K562 (cell line): ENCODE data around the gene MCU.

Source experiments
- ARHGAP35 ChIP-seq: fragments of 450-650 bp; IDR thresholded peaks from 2 replicates; pipeline ENCODE4 v1.6.1; 2018; ENCODE audit not compliant: partially characterized antibody
- COPS2 ChIP-seq: fragments of 450-650 bp; conservative IDR thresholded peaks from 2 replicates; pipeline ENCODE4 v1.6.1; 2016; ENCODE audit warnings: mild to moderate bottlenecking, moderate library complexity
- CREB1 ChIP-seq, 2 experiments: sonication (generic) in 1 of 2; formaldehyde crosslinking in 1 of 2; IDR thresholded peaks; 2 replicates each; pipeline versions ENCODE4 v1.6.1 to v1.8.0; 2012 to 2022; ENCODE audit warnings: inconsistent platforms in 1 of 2, mild to moderate bottlenecking in 1 of 2, missing genetic modification reagents in 1 of 2, moderate library complexity in 1 of 2
- CREM ChIP-seq: IDR thresholded peaks from 2 replicates; pipeline ENCODE4 v1.6.1; 2014; ENCODE audit warnings: antibody characterized with exemption, low read depth
- ETV5 ChIP-seq: sonication (generic); formaldehyde crosslinking; IDR thresholded peaks from 2 replicates; pipeline ENCODE4 v1.4.0; 2020; ENCODE audit warnings: low read depth, mild to moderate bottlenecking, missing genetic modification reagents
- POLR2AphosphoS5 ChIP-seq: IDR thresholded peaks from 2 replicates; pipeline ENCODE4 v1.6.1; 2011; ENCODE audit warnings: mild to moderate bottlenecking, low read depth, low read length, moderate library complexity; ENCODE audit not compliant: control insufficient read depth, insufficient read depth
- RBBP5 ChIP-seq: fragments of 200-600 bp; sonication (generic); IDR thresholded peaks from 2 replicates; pipeline ENCODE4 v1.6.1; 2012; ENCODE audit warnings: borderline replicate concordance, mild to moderate bottlenecking, low read length, control low read depth, inconsistent platforms; ENCODE audit not compliant: insufficient read depth, poor library complexity, severe bottlenecking
- SMC3 ChIP-seq: conservative IDR thresholded peaks from 2 replicates; pipeline ENCODE4 v1.6.1; 2011; ENCODE audit warnings: low read depth, low read length, improper control_type of control experiment; ENCODE audit not compliant: insufficient read depth
- SP1 ChIP-seq: sonication (generic); formaldehyde crosslinking; IDR thresholded peaks from 2 replicates; pipeline ENCODE4 v1.8.1; 2022; ENCODE audit warnings: mild to moderate bottlenecking, missing genetic modification reagents
- TAF9B ChIP-seq: fragments of 450-650 bp; IDR thresholded peaks from 2 replicates; pipeline ENCODE4 v1.6.1; 2018; ENCODE audit warnings: mild to moderate bottlenecking; ENCODE audit not compliant: partially characterized antibody
- ZNF695 ChIP-seq: fragments of 450-650 bp; formaldehyde crosslinking; IDR thresholded peaks from 2 replicates; pipeline ENCODE4 v1.4.0; 2020; ENCODE audit warnings: mild to moderate bottlenecking, moderate library complexity
- TF ChIP-seq, protein P1 (sequence below): sonication (generic); formaldehyde crosslinking; IDR thresholded peaks from 2 replicates; pipeline ENCODE4 v1.8.0; 2022; ENCODE audit warnings: mild to moderate bottlenecking, missing genetic modification reagents
- TF ChIP-seq, protein P2 (sequence below): fragments of 450-650 bp; formaldehyde crosslinking; IDR thresholded peaks from 2 replicates; pipeline ENCODE4 v1.4.0; 2020; ENCODE audit warnings: mild to moderate bottlenecking, moderate library complexity

- TF ChIP-seq, protein P1, sequence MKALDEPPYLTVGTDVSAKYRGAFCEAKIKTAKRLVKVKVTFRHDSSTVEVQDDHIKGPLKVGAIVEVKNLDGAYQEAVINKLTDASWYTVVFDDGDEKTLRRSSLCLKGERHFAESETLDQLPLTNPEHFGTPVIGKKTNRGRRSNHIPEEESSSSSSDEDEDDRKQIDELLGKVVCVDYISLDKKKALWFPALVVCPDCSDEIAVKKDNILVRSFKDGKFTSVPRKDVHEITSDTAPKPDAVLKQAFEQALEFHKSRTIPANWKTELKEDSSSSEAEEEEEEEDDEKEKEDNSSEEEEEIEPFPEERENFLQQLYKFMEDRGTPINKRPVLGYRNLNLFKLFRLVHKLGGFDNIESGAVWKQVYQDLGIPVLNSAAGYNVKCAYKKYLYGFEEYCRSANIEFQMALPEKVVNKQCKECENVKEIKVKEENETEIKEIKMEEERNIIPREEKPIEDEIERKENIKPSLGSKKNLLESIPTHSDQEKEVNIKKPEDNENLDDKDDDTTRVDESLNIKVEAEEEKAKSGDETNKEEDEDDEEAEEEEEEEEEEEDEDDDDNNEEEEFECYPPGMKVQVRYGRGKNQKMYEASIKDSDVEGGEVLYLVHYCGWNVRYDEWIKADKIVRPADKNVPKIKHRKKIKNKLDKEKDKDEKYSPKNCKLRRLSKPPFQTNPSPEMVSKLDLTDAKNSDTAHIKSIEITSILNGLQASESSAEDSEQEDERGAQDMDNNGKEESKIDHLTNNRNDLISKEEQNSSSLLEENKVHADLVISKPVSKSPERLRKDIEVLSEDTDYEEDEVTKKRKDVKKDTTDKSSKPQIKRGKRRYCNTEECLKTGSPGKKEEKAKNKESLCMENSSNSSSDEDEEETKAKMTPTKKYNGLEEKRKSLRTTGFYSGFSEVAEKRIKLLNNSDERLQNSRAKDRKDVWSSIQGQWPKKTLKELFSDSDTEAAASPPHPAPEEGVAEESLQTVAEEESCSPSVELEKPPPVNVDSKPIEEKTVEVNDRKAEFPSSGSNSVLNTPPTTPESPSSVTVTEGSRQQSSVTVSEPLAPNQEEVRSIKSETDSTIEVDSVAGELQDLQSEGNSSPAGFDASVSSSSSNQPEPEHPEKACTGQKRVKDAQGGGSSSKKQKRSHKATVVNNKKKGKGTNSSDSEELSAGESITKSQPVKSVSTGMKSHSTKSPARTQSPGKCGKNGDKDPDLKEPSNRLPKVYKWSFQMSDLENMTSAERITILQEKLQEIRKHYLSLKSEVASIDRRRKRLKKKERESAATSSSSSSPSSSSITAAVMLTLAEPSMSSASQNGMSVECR = no peak
- TF ChIP-seq POLR2AphosphoS5 (no peak), TAF9B (no peak), ZNF695 (CRISPR knock-in tag) (no peak), SMC3 (no peak), ETV5 (CRISPR knock-in tag) (no peak), ARHGAP35 (no peak), COPS2 (no peak), SP1 (CRISPR knock-in tag) (no peak), CREM (no peak), CREB1 (IDR thresholded peaks at IDR 0.05) (no peak), CREB1 (CRISPR knock-in tag; IDR thresholded peaks at IDR 0.05) (no peak), RBBP5 (no peak)
- TF ChIP-seq, protein P2, sequence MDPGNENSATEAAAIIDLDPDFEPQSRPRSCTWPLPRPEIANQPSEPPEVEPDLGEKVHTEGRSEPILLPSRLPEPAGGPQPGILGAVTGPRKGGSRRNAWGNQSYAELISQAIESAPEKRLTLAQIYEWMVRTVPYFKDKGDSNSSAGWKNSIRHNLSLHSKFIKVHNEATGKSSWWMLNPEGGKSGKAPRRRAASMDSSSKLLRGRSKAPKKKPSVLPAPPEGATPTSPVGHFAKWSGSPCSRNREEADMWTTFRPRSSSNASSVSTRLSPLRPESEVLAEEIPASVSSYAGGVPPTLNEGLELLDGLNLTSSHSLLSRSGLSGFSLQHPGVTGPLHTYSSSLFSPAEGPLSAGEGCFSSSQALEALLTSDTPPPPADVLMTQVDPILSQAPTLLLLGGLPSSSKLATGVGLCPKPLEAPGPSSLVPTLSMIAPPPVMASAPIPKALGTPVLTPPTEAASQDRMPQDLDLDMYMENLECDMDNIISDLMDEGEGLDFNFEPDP (CRISPR knock-in tag) = no peak
These were observed 130.5 kb downstream of the MCU start for GRCh38 chr10:72822342-72822986.
